ENCODE results near the gene ZNF772. TPM values are rescaled to one million over a fixed set of nuclear protein-coding genes. Genes with fewer than 3 reads are reported as not detected.

ZNF772 gene
- total RNA-seq, 1 donor from 2014 or later: 10.0 TPM

- Histone ChIP-seq H3K36me3 (no peaks in the 10 kb centered on the region), H3K4me1 (peaks cover 19% of the 10 kb centered on the region), H3K9me3 (peaks cover 19% of the 10 kb centered on the region), H3K27me3 (ENCODE audit: low read depth) (no peaks in the 10 kb centered on the region), H3K27ac (peak within 1 kb of the TSS; percentile 78), H3K4me3 (peak within 1 kb of the TSS; percentile 97)
- ATAC-seq (peak; percentile 100), DNase-seq (peak; percentile 98)
- intact Hi-C loops (cut with DNase I): no loop called here
- no peak for TF ChIP-seq CTCF (IDR thresholded peaks at IDR 0.05)
Observed at GRCh38 chr19:57435062-57435978, 42.0 kb downstream of the ZNF772 start, which contains the start of gene ZNF749. Gene ZNF749, plus strand, starts transcription at chr19:57435325. Its CDS starts 254 bp downstream, at chr19:57435579.

- DNase-seq (no peak), ATAC-seq (peak in 1 of 2 donors; percentile 11)
- intact Hi-C loops (cut with DNase I): no loop called here
- Histone ChIP-seq H3K9me3 (peaks cover 11% of the 10 kb centered on the region), H3K4me1 (peaks cover 19% of the 10 kb centered on the region), H3K27ac (peak overlapping the region; percentile 78), H3K27me3 (ENCODE audit: low read depth) (no peaks in the 10 kb centered on the region), H3K36me3 (no peaks in the 10 kb centered on the region), H3K4me3 (peak overlapping the region; percentile 97)
- TF ChIP-seq CTCF (IDR thresholded peaks at IDR 0.05): no peak
Observed at GRCh38 chr19:57434386-57435061, 42.8 kb downstream of the ZNF772 start.

GRCh38 chr19:57421037-57421436 lies 56.3 kb downstream of the ZNF772 start:
- peaks cover 89% of the 10 kb centered on the region for H3K9me3 ChIP-seq
- H3K36me3 ChIP-seq: peaks cover 34% of the 10 kb centered on the region
- intact Hi-C loops (cut with DNase I): no loop called here

GRCh38 chr19:57419439-57419838 lies 57.9 kb downstream of the ZNF772 start:
- ATAC-seq (no peak), DNase-seq (no peak)
- Histone ChIP-seq H3K4me3 (no peak overlapping the region), H3K36me3 (peaks cover 46% of the 10 kb centered on the region), H3K4me1 (no peaks in the 10 kb centered on the region), H3K27me3 (ENCODE audit: low read depth) (no peaks in the 10 kb centered on the region), H3K27ac (no peak overlapping the region), H3K9me3 (peaks cover 80% of the 10 kb centered on the region)
- no peak for TF ChIP-seq CTCF (IDR thresholded peaks at IDR 0.05)
- intact Hi-C loops (cut with DNase I): no loop called here

More at GRCh38 chr19:57421037-57421436, 56.3 kb downstream of the ZNF772 start:
- Histone ChIP-seq H3K27me3 (ENCODE audit: low read depth) (no peaks in the 10 kb centered on the region), H3K27ac (no peak overlapping the region), H3K4me3 (no peak overlapping the region), H3K4me1 (no peaks in the 10 kb centered on the region)
- no peak for DNase-seq
- TF ChIP-seq CTCF (IDR thresholded peaks at IDR 0.05): no peak
- no peak for ATAC-seq

Other genes with a start within 250 kb of the ZNF772 start
- 1.7 TPM for gene AURKC, start 246.5 kb downstream of the ZNF772 start, total RNA-seq
- 13.6 TPM for gene ZNF805, start 236.9 kb downstream of the ZNF772 start, total RNA-seq
- 51.4 TPM for gene ZNF460, start 197.1 kb downstream of the ZNF772 start, total RNA-seq
- 5.3 TPM for gene ZNF543, start 157.1 kb downstream of the ZNF772 start, total RNA-seq
- 7.4 TPM for gene ZNF304, start 126.3 kb downstream of the ZNF772 start, total RNA-seq
- gene TRAPPC2B, start 114.0 kb downstream of the ZNF772 start, total RNA-seq: 6.9 TPM
- gene ZNF547, start 114.0 kb downstream of the ZNF772 start, total RNA-seq: 3.4 TPM
- 19.6 TPM for gene ZNF548, start 87.7 kb downstream of the ZNF772 start, total RNA-seq
- 12.6 TPM for gene ZNF17, start 66.4 kb downstream of the ZNF772 start, total RNA-seq
- 6.7 TPM for gene ZNF749, start 42.2 kb downstream of the ZNF772 start, total RNA-seq
- 0.71 TPM for gene VN1R1, start 20.4 kb downstream of the ZNF772 start, total RNA-seq
- 12.9 TPM for gene ZNF419, start 10.2 kb upstream of the ZNF772 start, total RNA-seq
- gene ZNF773, start 22.4 kb upstream of the ZNF772 start, total RNA-seq: 8.4 TPM
- gene ZNF549, start 49.8 kb upstream of the ZNF772 start, total RNA-seq: 6.0 TPM
- gene ZNF550, start 82.3 kb upstream of the ZNF772 start, total RNA-seq: 8.8 TPM
- 5.4 TPM for gene ZNF416, start 101.3 kb upstream of the ZNF772 start, total RNA-seq
- 2.9 TPM for gene ZIK1, start 106.6 kb upstream of the ZNF772 start, total RNA-seq
- 2.0 TPM for gene ZNF530, start 122.3 kb upstream of the ZNF772 start, total RNA-seq
- 17.4 TPM for gene ZNF134, start 136.7 kb upstream of the ZNF772 start, total RNA-seq
- gene ZNF211, start 155.6 kb upstream of the ZNF772 start, total RNA-seq: 12.4 TPM
- gene ZSCAN4, start 191.4 kb upstream of the ZNF772 start, total RNA-seq: 0.24 TPM
- 3.9 TPM for gene ZNF551, start 204.4 kb upstream of the ZNF772 start, total RNA-seq
- gene ZNF154, start 231.6 kb upstream of the ZNF772 start, total RNA-seq: 2.5 TPM

Data from lower lobe of right lung (tissue), 2 donors.